Fibroblast of mammary gland (primary cell): ENCODE data around the gene CHSY1.

Experiments
- DNase-seq: peaks from one replicate; pipeline ENCODE4 v3.0.0-alpha.2; 2010; ENCODE audit warnings: low read depth
- H3K4me3 ChIP-seq: 2 replicates; pipeline ENCODE4 v1.5.1; 2011; ENCODE audit warnings: low read depth, mild to moderate bottlenecking, low read length, moderate library complexity; ENCODE audit not compliant: control insufficient read depth
- CTCF ChIP-seq: conservative IDR thresholded peaks from 2 replicates; pipeline ENCODE4 v1.5.1; 2011; ENCODE audit warnings: low read depth, low read length, inconsistent platforms; ENCODE audit not compliant: control insufficient read depth, insufficient read depth

The CHSY1 gene

GRCh38 chr15:101183931-101184305 is 67.9 kb downstream of the CHSY1 start:
- no peak overlapping the region for H3K4me3 ChIP-seq
- no peak for TF ChIP-seq CTCF
- DNase-seq, result no peak

- H3K4me3 ChIP-seq, result no peak overlapping the region
- no peak for DNase-seq
- TF ChIP-seq CTCF, result no peak
Measured at GRCh38 chr15:101183226-101183930, 68.5 kb downstream of the CHSY1 start.

- TF ChIP-seq CTCF, result no peak
- H3K4me3 ChIP-seq, result no peak overlapping the region
- DNase-seq, result no peak
Measured at GRCh38 chr15:101182215-101182614, 69.6 kb downstream of the CHSY1 start.

- no peak for DNase-seq
- no peak for TF ChIP-seq CTCF
- H3K4me3 ChIP-seq, result no peak overlapping the region
Measured at GRCh38 chr15:101181349-101181748, 70.5 kb downstream of the CHSY1 start.

- no peak for TF ChIP-seq CTCF
- no peak for DNase-seq
- H3K4me3 ChIP-seq, result no peak overlapping the region
Measured at GRCh38 chr15:101180620-101181307, 71.1 kb downstream of the CHSY1 start.

GRCh38 chr15:101179341-101180153 is 72.3 kb downstream of the CHSY1 start:
- no peak overlapping the region for H3K4me3 ChIP-seq
- TF ChIP-seq CTCF, result no peak
- DNase-seq, result peak; percentile 63
